Gastroesophageal sphincter (tissue), 3 donors: ENCODE results near the gene DALRD3.

Source experiments
- EP300 ChIP-seq: sonication (generic); formaldehyde crosslinking; IDR thresholded peaks from one replicate; pipeline ENCODE4 v1.6.1; 2017; ENCODE audit warnings: antibody characterized with exemption, mild to moderate bottlenecking
- POLR2A ChIP-seq, 2 donors: fragments of 450-650 bp; IDR thresholded peaks; one replicate each; pipeline ENCODE4 v1.6.1; 2017; ENCODE audit warnings: antibody characterized with exemption in 2 of 2, mild to moderate bottlenecking in 2 of 2, moderate library complexity in 1 of 2
- POLR2AphosphoS5 ChIP-seq: sonication (generic); formaldehyde crosslinking; IDR thresholded peaks from one replicate; pipeline ENCODE4 v1.6.1; 2017; ENCODE audit warnings: antibody characterized with exemption
- TF ChIP-seq, protein P1 (sequence below), 4 experiments: fragments of 200-600 bp in 2 of 4; fragments of 450-650 bp in 2 of 4; sonication (generic) in 1 of 4; IDR thresholded peaks; one replicate each; pipeline ENCODE4 v1.5.1; 2017 to 2019; ENCODE audit warnings: antibody characterized with exemption in 4 of 4, mild to moderate bottlenecking in 2 of 4, moderate library complexity in 2 of 4

DNA sequence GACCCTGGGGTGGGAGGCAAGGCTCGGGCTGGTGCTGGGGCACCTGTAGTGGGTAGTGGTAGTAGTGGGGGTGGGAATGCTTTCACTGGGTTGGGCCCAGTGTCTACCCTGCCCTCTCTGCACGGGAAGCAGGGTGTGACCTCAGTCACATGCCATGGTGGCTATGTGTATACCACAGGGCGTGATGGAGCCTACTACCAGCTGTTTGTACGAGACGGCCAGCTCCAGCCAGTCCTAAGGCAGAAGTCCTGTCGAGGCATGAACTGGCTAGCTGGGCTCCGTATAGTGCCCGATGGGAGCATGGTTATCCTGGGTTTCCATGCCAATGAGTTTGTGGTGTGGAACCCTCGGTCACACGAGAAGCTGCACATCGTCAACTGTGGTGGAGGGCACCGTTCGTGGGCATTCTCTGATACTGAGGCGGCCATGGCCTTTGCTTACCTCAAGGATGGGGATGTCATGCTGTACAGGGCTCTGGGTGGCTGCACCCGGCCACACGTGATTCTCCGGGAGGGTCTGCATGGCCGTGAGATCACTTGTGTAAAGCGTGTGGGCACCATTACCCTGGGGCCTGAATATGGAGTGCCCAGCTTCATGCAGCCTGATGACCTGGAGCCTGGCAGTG is 5.2 kb downstream of the DALRD3 start:
- no peak for TF ChIP-seq EP300
- TF ChIP-seq, protein P1, sequence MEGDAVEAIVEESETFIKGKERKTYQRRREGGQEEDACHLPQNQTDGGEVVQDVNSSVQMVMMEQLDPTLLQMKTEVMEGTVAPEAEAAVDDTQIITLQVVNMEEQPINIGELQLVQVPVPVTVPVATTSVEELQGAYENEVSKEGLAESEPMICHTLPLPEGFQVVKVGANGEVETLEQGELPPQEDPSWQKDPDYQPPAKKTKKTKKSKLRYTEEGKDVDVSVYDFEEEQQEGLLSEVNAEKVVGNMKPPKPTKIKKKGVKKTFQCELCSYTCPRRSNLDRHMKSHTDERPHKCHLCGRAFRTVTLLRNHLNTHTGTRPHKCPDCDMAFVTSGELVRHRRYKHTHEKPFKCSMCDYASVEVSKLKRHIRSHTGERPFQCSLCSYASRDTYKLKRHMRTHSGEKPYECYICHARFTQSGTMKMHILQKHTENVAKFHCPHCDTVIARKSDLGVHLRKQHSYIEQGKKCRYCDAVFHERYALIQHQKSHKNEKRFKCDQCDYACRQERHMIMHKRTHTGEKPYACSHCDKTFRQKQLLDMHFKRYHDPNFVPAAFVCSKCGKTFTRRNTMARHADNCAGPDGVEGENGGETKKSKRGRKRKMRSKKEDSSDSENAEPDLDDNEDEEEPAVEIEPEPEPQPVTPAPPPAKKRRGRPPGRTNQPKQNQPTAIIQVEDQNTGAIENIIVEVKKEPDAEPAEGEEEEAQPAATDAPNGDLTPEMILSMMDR (IDR thresholded peaks at IDR 0.05) = no peak
- no peak for TF ChIP-seq POLR2A (IDR thresholded peaks at IDR 0.05)
- no peak for TF ChIP-seq POLR2AphosphoS5
